IMR-90 (cell line): ENCODE results near the gene SFTA2. TPM values are rescaled to one million over a fixed set of nuclear protein-coding genes. Genes with fewer than 3 reads are reported as not detected.

Experiments used
- ATAC-seq: fragments of 200-7000 bp; cut with Tn5 transposase; 2 replicates; pipeline ENCODE4 v1.9.1; 2020; ENCODE audit warnings: low read depth, mild to moderate bottlenecking, moderate library complexity
- BruUV-seq: library from RNA; stranded (reverse); fragments of 400-500 nt; replicated peaks from 2 replicates; lab custom pipeline; 2021; lab: Mats Ljungman, UMichigan
- CTCF ChIA-PET: fragments of 300-600 bp; formaldehyde crosslinking; extraction: SDS; loops from one replicate; lab custom pipeline; 2021; ENCODE audit warnings: antibody characterized with exemption; lab: Yijun Ruan, JAX
- POLR2A ChIA-PET: fragments of 300-600 bp; sonication (Branson Sonifier 250); formaldehyde crosslinking; loops from one replicate; lab custom pipeline; 2022; ENCODE audit warnings: antibody characterized with exemption; ENCODE audit not compliant: unreplicated experiment; lab: Charles Lee
- DNase-seq: peaks from one replicate; pipeline ENCODE4 v3.0.0; 2013
- H2AFZ ChIP-seq: replicated peaks from 2 replicates; pipeline ENCODE3; 2013; ENCODE audit warnings: low read length, mild to moderate bottlenecking; ENCODE audit not compliant: poor library complexity
- H2AK5ac ChIP-seq: 2 replicates; pipeline ENCODE4 v1.6.1; 2013; ENCODE audit warnings: low read depth, low read length, inconsistent platforms
- H2AK9ac ChIP-seq: replicated peaks from 2 replicates; pipeline ENCODE3; 2013; ENCODE audit warnings: mild to moderate bottlenecking, low read depth, low read length, moderate library complexity; ENCODE audit not compliant: poor library complexity
- H2BK120ac ChIP-seq: 2 replicates; pipeline ENCODE4 v1.6.1; 2013; ENCODE audit warnings: low read depth, low read length, inconsistent platforms
- H2BK15ac ChIP-seq: 3 replicates; pipeline ENCODE4 v1.6.1; 2013; ENCODE audit warnings: low read depth, low read length, inconsistent platforms
- H2BK20ac ChIP-seq: 2 replicates; pipeline ENCODE4 v1.6.1; 2013; ENCODE audit warnings: low read depth, mild to moderate bottlenecking, inconsistent platforms, low read length, moderate library complexity
- H2BK5ac ChIP-seq: 2 replicates; pipeline ENCODE4 v1.6.1; 2013; ENCODE audit warnings: mild to moderate bottlenecking, low read depth, low read length, inconsistent platforms; ENCODE audit not compliant: poor library complexity, severe bottlenecking
- H3K14ac ChIP-seq: replicated peaks from 2 replicates; pipeline ENCODE4 v1.6.1; 2013; ENCODE audit warnings: low read depth, low read length, inconsistent platforms
- H3K18ac ChIP-seq: 2 replicates; pipeline ENCODE4 v1.6.1; 2013; ENCODE audit warnings: low read depth, low read length, control low read depth
- H3K23ac ChIP-seq: 2 replicates; pipeline ENCODE4 v1.6.1; 2013; ENCODE audit warnings: low read depth, low read length, inconsistent platforms
- H3K27ac ChIP-seq: 2 replicates; pipeline ENCODE4 v1.5.1; 2013; ENCODE audit warnings: mild to moderate bottlenecking, control low read depth, low read length; ENCODE audit not compliant: insufficient read depth
- H3K27me3 ChIP-seq: 2 replicates; pipeline ENCODE4 v1.6.1; 2013; ENCODE audit warnings: low read length; ENCODE audit not compliant: control insufficient read depth, insufficient read depth
- H3K36me3 ChIP-seq: 2 replicates; pipeline ENCODE4 v1.6.1; 2013; ENCODE audit warnings: low read length, mixed read lengths; ENCODE audit not compliant: control insufficient read depth, insufficient read depth
- H3K4ac ChIP-seq: 2 replicates; pipeline ENCODE4 v1.6.1; 2013; ENCODE audit warnings: low read depth, low read length, inconsistent platforms
- H3K4me1 ChIP-seq: 2 replicates; pipeline ENCODE4 v1.6.1; 2013; ENCODE audit warnings: low read length, mixed read lengths; ENCODE audit not compliant: control insufficient read depth, insufficient read depth
- H3K4me2 ChIP-seq: 2 replicates; pipeline ENCODE4 v1.6.1; 2013; ENCODE audit warnings: low read depth, mild to moderate bottlenecking, control low read depth, low read length, moderate library complexity
- H3K4me3 ChIP-seq: 2 replicates; pipeline ENCODE4 v1.5.1; 2013; ENCODE audit warnings: low read depth, mild to moderate bottlenecking, control low read depth, low read length, moderate library complexity; ENCODE audit not compliant: insufficient read depth
- H3K56ac ChIP-seq: 2 replicates; pipeline ENCODE4 v1.6.1; 2013; ENCODE audit warnings: low read length, inconsistent platforms; ENCODE audit not compliant: insufficient read depth; ENCODE audit errors: extremely low read depth
- H3K79me1 ChIP-seq, 2 experiments: 2 replicates each; pipeline ENCODE4 v1.6.1; 2013; ENCODE audit warnings: low read length in 2 of 2, inconsistent platforms in 1 of 2, low read depth in 1 of 2
- H3K9ac ChIP-seq: 2 replicates; pipeline ENCODE4 v1.6.1; 2013; ENCODE audit warnings: low read depth, low read length, control low read depth
- H3K9me1 ChIP-seq: 2 replicates; pipeline ENCODE4 v1.6.1; 2013; ENCODE audit warnings: low read length, inconsistent platforms; ENCODE audit not compliant: insufficient read depth
- H3K9me3 ChIP-seq: 2 replicates; pipeline ENCODE4 v1.6.1; 2013; ENCODE audit warnings: low read length; ENCODE audit not compliant: control insufficient read depth, insufficient read depth
- H4K20me1 ChIP-seq: 2 replicates; pipeline ENCODE4 v1.6.1; 2013; ENCODE audit warnings: low read length, inconsistent platforms; ENCODE audit not compliant: insufficient read depth
- H4K5ac ChIP-seq: 2 replicates; pipeline ENCODE4 v1.6.1; 2013; ENCODE audit warnings: mild to moderate bottlenecking, low read depth, low read length, control low read depth
- H4K8ac ChIP-seq, 2 experiments: 2 replicates each; pipeline ENCODE4 v1.6.1; 2013; ENCODE audit warnings: low read depth in 2 of 2, low read length in 2 of 2, control low read depth in 1 of 2, inconsistent platforms in 1 of 2
- H4K91ac ChIP-seq: 2 replicates; pipeline ENCODE4 v1.6.1; 2013; ENCODE audit warnings: low read depth, low read length, inconsistent platforms; ENCODE audit not compliant: insufficient read depth
- BHLHE40 ChIP-seq: fragments of 150-350 bp; IDR thresholded peaks from 2 replicates; pipeline ENCODE4 v1.6.1; 2016; ENCODE audit warnings: mild to moderate bottlenecking, low read depth, low read length
- CTCF ChIP-seq: conservative IDR thresholded peaks from 2 replicates; pipeline ENCODE4 v1.5.1; 2012; ENCODE audit warnings: mild to moderate bottlenecking, low read depth, low read length, improper control_type of control experiment
- MAFK ChIP-seq: IDR thresholded peaks from 2 replicates; pipeline ENCODE4 v1.6.1; 2012; ENCODE audit warnings: low read depth, low read length, improper control_type of control experiment
- POLR2A ChIP-seq: IDR thresholded peaks from 2 replicates; pipeline ENCODE4 v1.6.1; 2012; ENCODE audit warnings: mild to moderate bottlenecking, low read depth, low read length
- RFX5 ChIP-seq: IDR thresholded peaks from 2 replicates; pipeline ENCODE4 v1.8.0; 2012; ENCODE audit warnings: low read depth, mild to moderate bottlenecking, low read length, moderate library complexity
- SMC3 ChIP-seq: fragments of 150-350 bp; IDR thresholded peaks from 2 replicates; pipeline ENCODE4 v1.6.1; 2016; ENCODE audit warnings: low read depth, mild to moderate bottlenecking, antibody characterized with exemption, low read length, moderate library complexity
- WGBS, 2 experiments: methylation state at CpG; one replicate each; pipeline versions ENCODE4 v1.1.5 to v1.1.7; 2013; ENCODE audit warnings: missing lambda C conversion rate in 2 of 2; ENCODE audit not compliant: insufficient read length in 1 of 2; ENCODE audit errors: extremely low coverage in 2 of 2; 5-methylcytosine and 5-hydroxymethylcytosine counted together
- dilution Hi-C: fragments of 300-500 bp; cut with HindIII; formaldehyde crosslinking; loops from one replicate; pipeline ENCODE4 v1.14.3; 2018; ENCODE audit warnings: low sequenced_read_pairs; ENCODE audit not compliant: unreplicated experiment
- in situ Hi-C: fragments of 300-500 bp; cut with MboI; formaldehyde crosslinking; loops from 3 replicates; pipeline ENCODE4 v1.14.3; 2019; ENCODE audit warnings: low sequenced_read_pairs, inconsistent platforms, mixed read lengths
- intact Hi-C: fragments of 100-400 bp; cut with micrococcal nuclease; formaldehyde crosslinking; loops from 2 replicates; pipeline ENCODE4 v1.10.0; 2022
- polyA plus RNA-seq, 3 experiments: library from polyadenylated mRNA; depleted of rRNA; stranded (reverse); fragments of >200 nt; gene quantifications; 2 replicates each; pipeline ENCODE4 v1.2.3, GENCODE V29; 2012; ENCODE audit warnings: low replicate concordance in 1 of 3
- total RNA-seq: library from RNA; depleted of rRNA; stranded (reverse); fragments of >200 nt; gene quantifications from 2 replicates; pipeline ENCODE4 v1.2.3, GENCODE V29; 2012
- TF ChIP-seq, protein P1 (sequence below): fragments of 150-350 bp; IDR thresholded peaks from 2 replicates; pipeline ENCODE4 v1.6.1; 2017; ENCODE audit warnings: mild to moderate bottlenecking, antibody characterized with exemption, low read length, low read depth

SFTA2 gene
- total and polyA plus RNA-seq, 2 of the 4 experiments (the other 2 are of a cell fraction): not detected

- no peak overlapping the region for H3K4me3 ChIP-seq
- no peak overlapping the region for H4K91ac ChIP-seq
- H2BK120ac ChIP-seq: no peak overlapping the region
- no peak overlapping the region for H3K18ac ChIP-seq
- no peak for DNase-seq
- no peak overlapping the region for H3K56ac ChIP-seq
- dilution Hi-C loops (no loop called here), in situ Hi-C loops (no loop called here), intact Hi-C loops (no loop called here)
- H3K36me3 ChIP-seq: no peaks in the 10 kb centered on the region
- H2AK9ac ChIP-seq: no peak overlapping the region
- no peak overlapping the region for H2AK5ac ChIP-seq
- no peak for ATAC-seq
- no peak overlapping the region for H2BK5ac ChIP-seq
- no peak overlapping the region for H3K4me2 ChIP-seq
- peak overlapping the region; percentile 32 for H2AFZ ChIP-seq
- BruUV-seq: no TSS peak
- no CpG with 5 or more reads among the region's 3 CpGs for WGBS, 2 experiments
- ChIA-PET CTCF (interaction anchor here (0.9 kb wide), 1 partner anchor 135 kb away, joined by 4 read pairs; no protein-coding TSS in a partner anchor), POLR2A (no interaction called here)
- no peak for TF ChIP-seq MAFK
- TF ChIP-seq POLR2A: no peak
- no peak for TF ChIP-seq SMC3
- TF ChIP-seq RFX5: no peak
- no peak for TF ChIP-seq CTCF
- TF ChIP-seq, protein P1, sequence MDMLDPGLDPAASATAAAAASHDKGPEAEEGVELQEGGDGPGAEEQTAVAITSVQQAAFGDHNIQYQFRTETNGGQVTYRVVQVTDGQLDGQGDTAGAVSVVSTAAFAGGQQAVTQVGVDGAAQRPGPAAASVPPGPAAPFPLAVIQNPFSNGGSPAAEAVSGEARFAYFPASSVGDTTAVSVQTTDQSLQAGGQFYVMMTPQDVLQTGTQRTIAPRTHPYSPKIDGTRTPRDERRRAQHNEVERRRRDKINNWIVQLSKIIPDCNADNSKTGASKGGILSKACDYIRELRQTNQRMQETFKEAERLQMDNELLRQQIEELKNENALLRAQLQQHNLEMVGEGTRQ: no peak
- no peak for TF ChIP-seq BHLHE40
- H3K4me1 ChIP-seq: no peaks in the 10 kb centered on the region
- H3K27ac ChIP-seq: no peak overlapping the region
- no peaks in the 10 kb centered on the region for H4K20me1 ChIP-seq
- no peaks in the 10 kb centered on the region for H3K9me3 ChIP-seq
- no peak overlapping the region; the same call in 1 of the 2 replicates for H3K23ac ChIP-seq
- H3K9ac ChIP-seq: no peak overlapping the region
- H3K4ac ChIP-seq: no peak overlapping the region
- no peak overlapping the region for H2BK15ac ChIP-seq
- no peak overlapping the region for H2BK20ac ChIP-seq
- H3K14ac ChIP-seq: no peak overlapping the region
- no peak overlapping the region for H4K5ac ChIP-seq
- peaks cover 57% of the 10 kb centered on the region for H3K27me3 ChIP-seq
- H4K8ac ChIP-seq: no peak overlapping the region
- H3K79me1 ChIP-seq: no peaks in the 10 kb centered on the region
- H3K9me1 ChIP-seq: no peaks in the 10 kb centered on the region; the same call in 1 of the 2 replicates
Measured at GRCh38 chr6:30935018-30935417, 3.0 kb upstream of the SFTA2 start.
